ENCODE measurements around the gene KCNJ13.

The KCNJ13 gene

DNA sequence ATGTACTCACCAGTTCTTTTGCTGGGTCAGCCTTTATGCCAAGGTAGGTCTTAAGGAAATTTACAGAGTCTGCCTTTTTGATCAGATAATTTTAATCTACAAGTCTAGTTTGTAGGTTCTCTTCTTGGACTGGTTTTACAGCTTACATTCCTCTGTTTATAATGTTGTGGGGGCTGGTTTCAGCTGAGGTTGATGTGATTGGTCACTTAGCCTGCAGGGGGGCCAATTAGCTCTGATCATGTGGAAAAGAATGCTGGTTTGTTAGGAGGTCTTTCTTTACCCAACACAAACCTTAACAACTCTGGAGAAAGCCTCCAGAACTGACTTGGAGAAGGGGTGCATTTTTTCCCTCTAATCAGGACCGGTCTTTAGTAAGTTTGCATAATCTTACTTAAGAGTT is at the start of gene KCNJ13:
Gene KCNJ13, minus strand, starts transcription at position 131 of the 400 bp plus-strand sequence. CDS start 5,203 bp downstream, outside the sequence.
- H3K27ac ChIP-seq (ENCODE audit: poor library complexity, severe bottlenecking) = no peak within 1 kb of the TSS
- no peak for DNase-seq (ENCODE audit: low spot score)
- TF ChIP-seq, protein P1, sequence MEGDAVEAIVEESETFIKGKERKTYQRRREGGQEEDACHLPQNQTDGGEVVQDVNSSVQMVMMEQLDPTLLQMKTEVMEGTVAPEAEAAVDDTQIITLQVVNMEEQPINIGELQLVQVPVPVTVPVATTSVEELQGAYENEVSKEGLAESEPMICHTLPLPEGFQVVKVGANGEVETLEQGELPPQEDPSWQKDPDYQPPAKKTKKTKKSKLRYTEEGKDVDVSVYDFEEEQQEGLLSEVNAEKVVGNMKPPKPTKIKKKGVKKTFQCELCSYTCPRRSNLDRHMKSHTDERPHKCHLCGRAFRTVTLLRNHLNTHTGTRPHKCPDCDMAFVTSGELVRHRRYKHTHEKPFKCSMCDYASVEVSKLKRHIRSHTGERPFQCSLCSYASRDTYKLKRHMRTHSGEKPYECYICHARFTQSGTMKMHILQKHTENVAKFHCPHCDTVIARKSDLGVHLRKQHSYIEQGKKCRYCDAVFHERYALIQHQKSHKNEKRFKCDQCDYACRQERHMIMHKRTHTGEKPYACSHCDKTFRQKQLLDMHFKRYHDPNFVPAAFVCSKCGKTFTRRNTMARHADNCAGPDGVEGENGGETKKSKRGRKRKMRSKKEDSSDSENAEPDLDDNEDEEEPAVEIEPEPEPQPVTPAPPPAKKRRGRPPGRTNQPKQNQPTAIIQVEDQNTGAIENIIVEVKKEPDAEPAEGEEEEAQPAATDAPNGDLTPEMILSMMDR (IDR thresholded peaks at IDR 0.05; ENCODE audit: poor library complexity, severe bottlenecking) = no peak
- ATAC-seq (ENCODE audit: low read depth) = no peak
- H3K4me1 ChIP-seq (ENCODE audit: insufficient read depth, poor library complexity, severe bottlenecking) = no peaks in the 10 kb centered on the region
- H3K9me3 ChIP-seq (ENCODE audit: severe bottlenecking) = no peaks in the 10 kb centered on the region
- no peak within 1 kb of the TSS for H3K4me3 ChIP-seq (ENCODE audit: severe bottlenecking)
- peaks cover 45% of the 10 kb centered on the region for H3K36me3 ChIP-seq (ENCODE audit: low read depth)
- no peaks in the 10 kb centered on the region for H3K27me3 ChIP-seq (ENCODE audit: insufficient read depth, poor library complexity, severe bottlenecking)

DNA sequence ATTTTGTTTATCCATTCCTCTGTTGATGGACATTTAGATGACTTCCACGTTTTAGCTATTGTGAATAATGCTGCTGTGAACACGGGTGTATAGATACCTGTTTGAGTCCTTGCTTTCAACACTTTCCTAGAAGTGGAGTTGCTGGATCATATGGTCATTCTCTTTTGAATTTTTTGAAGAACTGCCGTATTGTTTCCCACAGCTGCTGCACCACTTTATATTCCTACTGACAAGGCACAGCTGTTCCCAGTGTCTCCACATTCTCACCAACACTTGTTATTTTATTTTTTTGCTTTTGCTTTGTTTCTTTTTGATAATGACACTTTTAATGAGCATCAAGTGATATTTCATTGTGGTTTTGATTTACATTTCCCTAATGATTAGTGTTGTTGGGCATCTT is 41.4 kb upstream of the KCNJ13 start:
- no peaks in the 10 kb centered on the region for H3K27me3 ChIP-seq (ENCODE audit: insufficient read depth, poor library complexity, severe bottlenecking)
- H3K9me3 ChIP-seq (ENCODE audit: severe bottlenecking) = no peaks in the 10 kb centered on the region
- TF ChIP-seq, protein P1 (IDR thresholded peaks at IDR 0.05; ENCODE audit: poor library complexity, severe bottlenecking) = no peak
- no peak overlapping the region for H3K27ac ChIP-seq (ENCODE audit: poor library complexity, severe bottlenecking)
- no peaks in the 10 kb centered on the region for H3K4me1 ChIP-seq (ENCODE audit: insufficient read depth, poor library complexity, severe bottlenecking)
- H3K36me3 ChIP-seq (ENCODE audit: low read depth) = peaks cover 86% of the 10 kb centered on the region
- no peak for DNase-seq (ENCODE audit: low spot score)
- ATAC-seq (ENCODE audit: low read depth) = no peak
- H3K4me3 ChIP-seq (ENCODE audit: severe bottlenecking) = no peak overlapping the region

DNA sequence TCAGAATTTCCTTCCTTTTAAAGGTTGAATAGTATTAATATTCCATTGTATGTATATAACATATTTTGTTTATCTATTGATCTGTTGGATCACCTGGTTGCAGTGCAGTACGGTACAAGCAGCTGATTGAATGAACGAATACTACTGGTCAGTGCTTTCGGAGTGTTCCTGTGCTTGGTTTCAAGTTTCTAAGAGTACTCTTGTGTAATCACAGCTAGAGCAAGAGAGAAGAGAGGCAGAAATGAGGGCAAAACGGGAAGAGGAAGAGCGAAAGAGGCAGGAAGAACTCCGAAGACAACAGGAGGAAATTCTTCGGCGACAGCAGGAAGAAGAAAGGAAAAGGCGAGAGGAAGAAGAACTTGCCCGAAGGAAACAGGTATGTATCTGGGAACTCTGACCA is 40.3 kb upstream of the KCNJ13 start:
- no peak for DNase-seq (ENCODE audit: low spot score)
- peaks cover 87% of the 10 kb centered on the region for H3K36me3 ChIP-seq (ENCODE audit: low read depth)

DNA sequence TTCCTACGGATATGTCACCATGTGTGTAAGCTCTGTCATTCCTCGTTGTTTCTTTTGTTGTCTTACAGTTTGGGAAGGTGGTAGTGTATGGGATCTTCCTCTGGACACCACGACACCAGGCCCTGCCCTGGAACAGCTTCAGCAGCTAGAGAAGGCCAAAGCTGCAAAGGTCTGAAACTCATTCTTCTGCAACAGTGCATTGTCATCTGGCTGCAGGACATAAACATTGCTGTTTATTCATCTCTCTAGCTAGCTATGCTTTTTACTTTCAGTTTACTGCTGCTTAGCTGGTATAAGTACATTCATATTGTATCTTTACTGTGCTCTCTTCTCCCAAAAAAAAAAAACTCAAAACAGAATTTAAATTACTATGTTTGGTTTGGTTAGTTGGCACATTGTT is 39.2 kb upstream of the KCNJ13 start:
- Histone ChIP-seq H3K27ac (ENCODE audit: poor library complexity, severe bottlenecking) (no peak overlapping the region), H3K36me3 (ENCODE audit: low read depth) (peaks cover 87% of the 10 kb centered on the region), H3K27me3 (ENCODE audit: insufficient read depth, poor library complexity, severe bottlenecking) (no peaks in the 10 kb centered on the region), H3K9me3 (ENCODE audit: severe bottlenecking) (no peaks in the 10 kb centered on the region), H3K4me1 (ENCODE audit: insufficient read depth, poor library complexity, severe bottlenecking) (no peaks in the 10 kb centered on the region), H3K4me3 (ENCODE audit: severe bottlenecking) (no peak overlapping the region)
- no peak for ATAC-seq (ENCODE audit: low read depth)
- DNase-seq (ENCODE audit: low spot score) = no peak
- TF ChIP-seq, protein P1 (IDR thresholded peaks at IDR 0.05; ENCODE audit: poor library complexity, severe bottlenecking) = no peak

More for the DNA sequence above, 40.3 kb upstream of the KCNJ13 start:
- TF ChIP-seq, protein P1 (IDR thresholded peaks at IDR 0.05; ENCODE audit: poor library complexity, severe bottlenecking) = no peak
- H3K27me3 ChIP-seq (ENCODE audit: insufficient read depth, poor library complexity, severe bottlenecking) = no peaks in the 10 kb centered on the region
- H3K4me3 ChIP-seq (ENCODE audit: severe bottlenecking) = no peak overlapping the region
- H3K9me3 ChIP-seq (ENCODE audit: severe bottlenecking) = no peaks in the 10 kb centered on the region
- no peak for ATAC-seq (ENCODE audit: low read depth)
- no peaks in the 10 kb centered on the region for H3K4me1 ChIP-seq (ENCODE audit: insufficient read depth, poor library complexity, severe bottlenecking)
- H3K27ac ChIP-seq (ENCODE audit: poor library complexity, severe bottlenecking) = no peak overlapping the region

DNA sequence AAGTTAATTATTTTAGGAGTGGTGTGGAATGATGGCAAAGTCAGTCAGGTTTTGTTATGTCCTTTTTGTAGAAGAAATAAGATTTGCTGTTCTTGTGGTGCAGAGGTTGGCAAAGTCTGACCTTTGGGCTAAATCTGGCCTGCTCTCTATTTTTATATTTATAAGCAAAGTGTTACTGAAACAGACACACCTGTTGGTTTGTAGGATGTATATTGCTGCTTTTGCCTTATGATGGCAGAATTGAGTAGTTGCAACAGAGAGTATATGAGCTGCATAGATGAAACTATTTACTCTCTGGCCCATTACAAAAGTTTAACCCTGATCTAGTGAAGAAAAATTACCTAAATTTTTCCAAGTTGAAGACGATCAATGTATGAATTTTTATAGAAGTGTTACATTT is 34.1 kb upstream of the KCNJ13 start:
- ATAC-seq (ENCODE audit: low read depth) (no peak), DNase-seq (ENCODE audit: low spot score) (no peak)
- Histone ChIP-seq H3K4me1 (ENCODE audit: insufficient read depth, poor library complexity, severe bottlenecking) (no peaks in the 10 kb centered on the region), H3K4me3 (ENCODE audit: severe bottlenecking) (no peak overlapping the region), H3K9me3 (ENCODE audit: severe bottlenecking) (no peaks in the 10 kb centered on the region), H3K36me3 (ENCODE audit: low read depth) (peaks cover 93% of the 10 kb centered on the region), H3K27me3 (ENCODE audit: insufficient read depth, poor library complexity, severe bottlenecking) (no peaks in the 10 kb centered on the region), H3K27ac (ENCODE audit: poor library complexity, severe bottlenecking) (no peak overlapping the region)
- TF ChIP-seq, protein P1 (IDR thresholded peaks at IDR 0.05; ENCODE audit: poor library complexity, severe bottlenecking) = no peak

All from RWPE2 (cell line).